ENCODE measurements around the gene YEATS2.

YEATS2 gene

DNA sequence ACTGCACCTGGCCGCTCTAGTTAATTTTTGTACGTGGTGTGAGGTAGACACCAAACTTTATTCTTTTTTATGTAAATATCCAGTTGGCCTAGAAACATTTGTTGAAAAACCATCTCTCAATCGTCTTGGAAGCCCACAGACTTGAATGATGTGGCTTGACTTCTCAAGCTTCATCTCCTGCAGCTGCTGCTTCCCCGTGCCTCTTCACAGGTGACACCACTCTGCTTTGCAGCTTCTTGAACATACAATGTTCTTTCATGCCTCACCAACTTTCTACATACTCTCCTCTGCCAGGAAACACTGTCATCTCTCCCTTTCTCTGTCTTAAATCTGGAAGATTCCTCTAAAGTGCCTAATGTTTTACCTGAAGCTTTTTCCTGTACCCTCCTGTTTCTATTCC lies 92.2 kb downstream of the YEATS2 start:
- DNase-seq (ENCODE audit: extremely low read depth, low read depth) = no peak

GRCh38 chr3:183790700-183791099 lies 93.1 kb downstream of the YEATS2 start:
- no peak overlapping the region for H3K4me3 ChIP-seq (replicated peaks; ENCODE audit: low read depth, low read length)
- no peak for TF ChIP-seq CTCF (IDR thresholded peaks at IDR 0.05; ENCODE audit: low read depth, low read length, missing control alignments)
- no peak for DNase-seq (ENCODE audit: extremely low read depth, low read depth)

More for the DNA sequence above, 92.2 kb downstream of the YEATS2 start:
- H3K4me3 ChIP-seq (replicated peaks; ENCODE audit: low read depth, low read length) = no peak overlapping the region
- TF ChIP-seq CTCF (IDR thresholded peaks at IDR 0.05; ENCODE audit: low read depth, low read length, missing control alignments) = no peak

GRCh38 chr3:183792976-183793375 lies 95.4 kb downstream of the YEATS2 start:
- H3K4me3 ChIP-seq (replicated peaks; ENCODE audit: low read depth, low read length) = no peak overlapping the region
- no peak for DNase-seq (ENCODE audit: extremely low read depth, low read depth)
- no peak for TF ChIP-seq CTCF (IDR thresholded peaks at IDR 0.05; ENCODE audit: low read depth, low read length, missing control alignments)

- no peak overlapping the region for H3K4me3 ChIP-seq (replicated peaks; ENCODE audit: low read depth, low read length)
- DNase-seq (ENCODE audit: extremely low read depth, low read depth) = no peak
- TF ChIP-seq CTCF (IDR thresholded peaks at IDR 0.05; ENCODE audit: low read depth, low read length, missing control alignments) = no peak
These were observed 96.9 kb downstream of the YEATS2 start for GRCh38 chr3:183794452-183794851.

GRCh38 chr3:183796372-183796771 lies 98.8 kb downstream of the YEATS2 start:
- no peak for DNase-seq (ENCODE audit: extremely low read depth, low read depth)
- no peak for TF ChIP-seq CTCF (IDR thresholded peaks at IDR 0.05; ENCODE audit: low read depth, low read length, missing control alignments)
- H3K4me3 ChIP-seq (replicated peaks; ENCODE audit: low read depth, low read length) = no peak overlapping the region

- TF ChIP-seq CTCF (IDR thresholded peaks at IDR 0.05; ENCODE audit: low read depth, low read length, missing control alignments) = no peak
- no peak overlapping the region for H3K4me3 ChIP-seq (replicated peaks; ENCODE audit: low read depth, low read length)
- no peak for DNase-seq (ENCODE audit: extremely low read depth, low read depth)
These were observed 100.4 kb downstream of the YEATS2 start for GRCh38 chr3:183797996-183798395.

- TF ChIP-seq CTCF (IDR thresholded peaks at IDR 0.05; ENCODE audit: low read depth, low read length, missing control alignments) = no peak
- no peak overlapping the region for H3K4me3 ChIP-seq (replicated peaks; ENCODE audit: low read depth, low read length)
- no peak for DNase-seq (ENCODE audit: extremely low read depth, low read depth)
These were observed 101.9 kb downstream of the YEATS2 start for GRCh38 chr3:183799461-183799860.
